ENCODE measurements around the gene LMX1B.

The LMX1B gene

DNA sequence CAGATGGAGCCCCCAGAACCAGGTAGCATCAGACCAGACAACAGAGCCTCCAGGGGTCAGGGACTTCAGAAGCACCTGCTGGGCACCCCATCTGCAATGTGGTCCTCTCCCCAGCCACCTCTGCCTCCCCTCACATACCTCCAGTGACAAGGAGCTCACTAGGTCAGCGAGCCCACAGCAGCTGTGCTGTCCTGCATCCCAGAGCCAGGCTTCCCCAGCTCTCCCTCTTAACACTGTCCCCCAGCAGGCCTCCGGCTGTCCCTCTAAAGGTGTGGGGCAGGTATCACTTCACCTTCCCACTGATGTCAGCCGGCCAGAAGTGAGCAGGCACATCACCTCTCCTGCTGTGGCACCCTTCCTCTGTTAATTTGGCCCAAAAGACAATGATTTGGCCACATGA is 83.6 kb downstream of the LMX1B start:
- DNase-seq, result no peak
- Histone ChIP-seq H3K27me3 (no peaks in the 10 kb centered on the region), H3K36me3 (no peaks in the 10 kb centered on the region), H3K4me3 (ENCODE audit: low read depth, low read length) (no peak overlapping the region), H3K9me3 (no peaks in the 10 kb centered on the region), H3K4me1 (no peaks in the 10 kb centered on the region)
- TF ChIP-seq, protein P1, sequence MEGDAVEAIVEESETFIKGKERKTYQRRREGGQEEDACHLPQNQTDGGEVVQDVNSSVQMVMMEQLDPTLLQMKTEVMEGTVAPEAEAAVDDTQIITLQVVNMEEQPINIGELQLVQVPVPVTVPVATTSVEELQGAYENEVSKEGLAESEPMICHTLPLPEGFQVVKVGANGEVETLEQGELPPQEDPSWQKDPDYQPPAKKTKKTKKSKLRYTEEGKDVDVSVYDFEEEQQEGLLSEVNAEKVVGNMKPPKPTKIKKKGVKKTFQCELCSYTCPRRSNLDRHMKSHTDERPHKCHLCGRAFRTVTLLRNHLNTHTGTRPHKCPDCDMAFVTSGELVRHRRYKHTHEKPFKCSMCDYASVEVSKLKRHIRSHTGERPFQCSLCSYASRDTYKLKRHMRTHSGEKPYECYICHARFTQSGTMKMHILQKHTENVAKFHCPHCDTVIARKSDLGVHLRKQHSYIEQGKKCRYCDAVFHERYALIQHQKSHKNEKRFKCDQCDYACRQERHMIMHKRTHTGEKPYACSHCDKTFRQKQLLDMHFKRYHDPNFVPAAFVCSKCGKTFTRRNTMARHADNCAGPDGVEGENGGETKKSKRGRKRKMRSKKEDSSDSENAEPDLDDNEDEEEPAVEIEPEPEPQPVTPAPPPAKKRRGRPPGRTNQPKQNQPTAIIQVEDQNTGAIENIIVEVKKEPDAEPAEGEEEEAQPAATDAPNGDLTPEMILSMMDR (IDR thresholded peaks at IDR 0.05; ENCODE audit: low read depth, low read length), result no peak

- no peaks in the 10 kb centered on the region for H3K36me3 ChIP-seq
- no peaks in the 10 kb centered on the region for H3K4me1 ChIP-seq
- TF ChIP-seq, protein P1 (IDR thresholded peaks at IDR 0.05; ENCODE audit: low read depth, low read length), result no peak
- DNase-seq, result no peak
- H3K27me3 ChIP-seq, result no peaks in the 10 kb centered on the region
- H3K9me3 ChIP-seq, result no peaks in the 10 kb centered on the region
- H3K4me3 ChIP-seq (ENCODE audit: low read depth, low read length), result no peak overlapping the region
Measured at GRCh38 chr9:126698251-126698650, 84.5 kb downstream of the LMX1B start.

GRCh38 chr9:126698756-126699155 is 85.0 kb downstream of the LMX1B start:
- H3K27me3 ChIP-seq, result no peaks in the 10 kb centered on the region
- H3K4me3 ChIP-seq (ENCODE audit: low read depth, low read length), result no peak overlapping the region
- no peak for DNase-seq
- no peaks in the 10 kb centered on the region for H3K36me3 ChIP-seq
- H3K9me3 ChIP-seq, result no peaks in the 10 kb centered on the region
- H3K4me1 ChIP-seq, result no peaks in the 10 kb centered on the region
- TF ChIP-seq, protein P1 (IDR thresholded peaks at IDR 0.05; ENCODE audit: low read depth, low read length), result no peak

- Histone ChIP-seq H3K36me3 (no peaks in the 10 kb centered on the region), H3K4me3 (ENCODE audit: low read depth, low read length) (no peak overlapping the region), H3K4me1 (peaks cover 2% of the 10 kb centered on the region), H3K9me3 (no peaks in the 10 kb centered on the region), H3K27me3 (no peaks in the 10 kb centered on the region)
- TF ChIP-seq, protein P1 (IDR thresholded peaks at IDR 0.05; ENCODE audit: low read depth, low read length), result no peak
- DNase-seq, result no peak
Measured at GRCh38 chr9:126699401-126699881, 85.7 kb downstream of the LMX1B start.

- Histone ChIP-seq H3K9me3 (no peaks in the 10 kb centered on the region), H3K4me1 (peaks cover 9% of the 10 kb centered on the region), H3K36me3 (no peaks in the 10 kb centered on the region), H3K4me3 (ENCODE audit: low read depth, low read length) (no peak overlapping the region), H3K27me3 (no peaks in the 10 kb centered on the region)
- TF ChIP-seq, protein P1 (IDR thresholded peaks at IDR 0.05; ENCODE audit: low read depth, low read length), result no peak
- DNase-seq, result no peak
Measured at GRCh38 chr9:126700296-126700695, 86.6 kb downstream of the LMX1B start.

DNA sequence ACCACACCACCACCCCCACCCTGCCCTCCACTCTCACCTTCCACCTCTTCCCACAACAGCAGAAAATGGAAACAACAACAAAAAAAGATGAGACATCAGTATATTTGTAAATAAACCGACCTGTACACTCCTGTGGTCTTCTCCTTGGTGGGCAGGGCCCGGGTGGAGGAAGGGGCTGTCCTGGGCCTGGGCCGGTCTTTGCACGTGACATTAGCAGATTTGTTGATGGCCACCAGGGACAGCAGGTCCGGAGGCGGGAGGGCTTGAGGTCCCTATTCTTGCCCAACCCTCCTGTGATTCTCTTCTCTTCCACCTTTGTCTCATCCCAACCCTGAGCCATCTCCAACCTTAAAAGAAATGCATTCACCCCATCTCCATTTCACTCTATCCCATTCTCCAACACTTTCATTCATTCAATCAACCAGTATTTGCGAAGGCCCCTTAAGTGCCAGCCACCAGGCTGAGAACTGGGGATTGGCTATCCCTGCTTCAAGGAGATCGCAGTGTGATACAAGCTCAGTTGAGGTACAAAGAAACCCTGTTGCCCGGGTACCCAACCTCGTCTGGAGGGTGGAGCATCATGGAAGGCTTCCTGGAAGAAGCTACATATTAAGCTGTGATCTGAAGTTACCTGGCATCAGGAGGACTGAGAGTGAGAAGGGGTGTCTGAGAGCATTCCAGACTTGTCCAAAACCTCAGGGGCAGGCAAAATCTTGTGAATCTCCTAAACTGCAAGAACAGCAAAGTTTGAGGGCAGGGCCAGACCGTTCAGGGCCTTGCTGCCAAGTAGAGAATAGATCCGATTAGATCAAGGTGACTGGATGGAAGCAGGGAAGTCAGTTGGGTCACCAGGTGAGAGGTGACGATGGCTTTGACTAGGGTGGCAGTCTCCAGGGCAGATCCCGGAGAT is 87.4 kb downstream of the LMX1B start:
- Histone ChIP-seq H3K9me3 (no peaks in the 10 kb centered on the region), H3K4me1 (peaks cover 9% of the 10 kb centered on the region), H3K4me3 (ENCODE audit: low read depth, low read length) (no peak overlapping the region), H3K27me3 (no peaks in the 10 kb centered on the region; the same call in 1 of the 2 replicates), H3K36me3 (no peaks in the 10 kb centered on the region)
- DNase-seq, result no peak
- TF ChIP-seq, protein P1 (IDR thresholded peaks at IDR 0.05; ENCODE audit: low read depth, low read length), result no peak

Data from BE2C (cell line).